Measurements from ENCODE around the gene TUT4.

Gene TUT4

GRCh38 chr1:52534928-52535764 is 17.7 kb downstream of the TUT4 start:
- in situ Hi-C loops (cut with HindIII; ENCODE audit: low sequenced_read_pairs) = no loop called here

GRCh38 chr1:52533713-52534112 is 19.2 kb downstream of the TUT4 start:
- in situ Hi-C loops (cut with HindIII; ENCODE audit: low sequenced_read_pairs) = no loop called here

GRCh38 chr1:52532731-52533327 is 20.1 kb downstream of the TUT4 start:
- in situ Hi-C loops (cut with HindIII; ENCODE audit: low sequenced_read_pairs) = no loop called here

- in situ Hi-C loops (cut with HindIII; ENCODE audit: low sequenced_read_pairs) = no loop called here
Measured at GRCh38 chr1:52532247-52532646, 20.6 kb downstream of the TUT4 start.

- in situ Hi-C loops (cut with HindIII; ENCODE audit: low sequenced_read_pairs) = no loop called here
Measured at GRCh38 chr1:52531249-52531872, 21.5 kb downstream of the TUT4 start.

GRCh38 chr1:52530563-52531144 is 22.2 kb downstream of the TUT4 start:
- in situ Hi-C loops (cut with HindIII; ENCODE audit: low sequenced_read_pairs) = no loop called here

- in situ Hi-C loops (cut with HindIII; ENCODE audit: low sequenced_read_pairs) = no loop called here
Measured at GRCh38 chr1:52523376-52523775, 29.5 kb downstream of the TUT4 start.

GRCh38 chr1:52520148-52520547 is 32.7 kb downstream of the TUT4 start:
- in situ Hi-C loops (cut with HindIII; ENCODE audit: low sequenced_read_pairs) = no loop called here

- in situ Hi-C loops (cut with HindIII; ENCODE audit: low sequenced_read_pairs) = no loop called here
Measured at GRCh38 chr1:52518962-52519361, 33.9 kb downstream of the TUT4 start.

GRCh38 chr1:52511851-52512615 is 40.9 kb downstream of the TUT4 start:
- in situ Hi-C loops (cut with HindIII; ENCODE audit: low sequenced_read_pairs) = no loop called here

GRCh38 chr1:52511439-52511838 is 41.5 kb downstream of the TUT4 start:
- in situ Hi-C loops (cut with HindIII; ENCODE audit: low sequenced_read_pairs) = no loop called here

GRCh38 chr1:52506920-52507546 is 45.9 kb downstream of the TUT4 start:
- in situ Hi-C loops (cut with HindIII; ENCODE audit: low sequenced_read_pairs) = no loop called here

- in situ Hi-C loops (cut with HindIII; ENCODE audit: low sequenced_read_pairs) = no loop called here
Measured at GRCh38 chr1:52506349-52506748, 46.5 kb downstream of the TUT4 start.

GRCh38 chr1:52504720-52505119 is 48.2 kb downstream of the TUT4 start:
- in situ Hi-C loops (cut with HindIII; ENCODE audit: low sequenced_read_pairs) = no loop called here

- in situ Hi-C loops (cut with HindIII; ENCODE audit: low sequenced_read_pairs) = no loop called here
Measured at GRCh38 chr1:52503706-52504105, 49.2 kb downstream of the TUT4 start.

GRCh38 chr1:52502789-52503188 is 50.1 kb downstream of the TUT4 start:
- in situ Hi-C loops (cut with HindIII; ENCODE audit: low sequenced_read_pairs) = no loop called here

GRCh38 chr1:52487632-52488031 is 65.3 kb downstream of the TUT4 start:
- in situ Hi-C loops (cut with HindIII; ENCODE audit: low sequenced_read_pairs) = no loop called here

GRCh38 chr1:52482326-52483004 is 70.4 kb downstream of the TUT4 start:
- in situ Hi-C loops (cut with HindIII; ENCODE audit: low sequenced_read_pairs) = no loop called here

GRCh38 chr1:52479076-52479475 is 73.8 kb downstream of the TUT4 start:
- in situ Hi-C loops (cut with HindIII; ENCODE audit: low sequenced_read_pairs) = no loop called here

- in situ Hi-C loops (cut with HindIII; ENCODE audit: low sequenced_read_pairs) = no loop called here
Measured at GRCh38 chr1:52477876-52478275, 75.0 kb downstream of the TUT4 start.
